Spleen (tissue), 11 donors: Measurements from ENCODE around the gene RPAIN. TPM values are rescaled to one million over a fixed set of nuclear protein-coding genes. Genes with fewer than 3 reads are reported as not detected.
"Not testable (repeated sequence)": the region's sequence is repeated elsewhere in the genome, so short reads cannot be mapped to it uniquely, and the experiment has no call there.

Experiments
- DNase-seq: peaks from one replicate; pipeline ENCODE4 v3.0.0-alpha.2; 2020
- H3K27ac ChIP-seq, 8 donors: fragments of 200-600 bp; sonication (generic) in 7 of 8; 1 replicate in 4 of 8; 2 replicates in 4 of 8; pipeline versions ENCODE4 v1.5.0 to v1.8.0; 2016 to 2021; ENCODE audit warnings: inconsistent platforms in 4 of 8, mild to moderate bottlenecking in 4 of 8, moderate library complexity in 1 of 8
- H3K27me3 ChIP-seq, 7 donors: fragments of 200-600 bp; sonication (generic) in 6 of 7; replicated peaks in 1 of 7; 1 replicate in 4 of 7; 2 replicates in 3 of 7; pipeline versions ENCODE4 v1.5.0 to v1.8.0; 2016 to 2021; ENCODE audit warnings: inconsistent platforms in 3 of 7, mild to moderate bottlenecking in 1 of 7
- H3K36me3 ChIP-seq, 6 donors: fragments of 200-600 bp; sonication (generic) in 5 of 6; 1 replicate in 4 of 6; 2 replicates in 2 of 6; pipeline versions ENCODE4 v1.5.0 to v1.8.0; 2016 to 2021; ENCODE audit warnings: inconsistent platforms in 2 of 6
- H3K4me1 ChIP-seq, 6 donors: fragments of 200-600 bp; sonication (generic) in 5 of 6; 1 replicate in 3 of 6; 2 replicates in 3 of 6; pipeline versions ENCODE4 v1.5.0 to v1.8.0; 2016 to 2021; ENCODE audit warnings: inconsistent platforms in 3 of 6
- H3K4me3 ChIP-seq, 8 donors: fragments of 200-600 bp; sonication (generic) in 7 of 8; 1 replicate in 4 of 8; 2 replicates in 4 of 8; pipeline versions ENCODE4 v1.5.0 to v1.8.0; 2016 to 2021; ENCODE audit warnings: inconsistent platforms in 4 of 8, mild to moderate bottlenecking in 4 of 8, moderate library complexity in 2 of 8
- H3K9me3 ChIP-seq, 8 donors: fragments of 200-600 bp; sonication (generic) in 7 of 8; 1 replicate in 4 of 8; 2 replicates in 4 of 8; pipeline versions ENCODE4 v1.5.0 to v1.8.0; 2016 to 2021; ENCODE audit warnings: inconsistent platforms in 4 of 8
- CTCF ChIP-seq, 11 experiments: fragments of 200-600 bp in 7 of 11; fragments of 450-650 bp in 4 of 11; sonication (generic) in 4 of 11; IDR thresholded peaks in 8 of 11; conservative IDR thresholded peaks in 3 of 11; 1 replicate in 7 of 11; 2 replicates in 4 of 11; pipeline versions ENCODE4 v1.4.0 to v1.8.0; 2016 to 2021; ENCODE audit warnings: antibody characterized with exemption in 11 of 11, inconsistent platforms in 4 of 11, mild to moderate bottlenecking in 1 of 11
- POLR2A ChIP-seq, 3 donors: fragments of 450-650 bp; IDR thresholded peaks; one replicate each; pipeline ENCODE4 v1.5.1; 2017; ENCODE audit warnings: antibody characterized with exemption in 3 of 3, mild to moderate bottlenecking in 1 of 3
- POLR2AphosphoS5 ChIP-seq, 3 donors: sonication (generic); formaldehyde crosslinking; IDR thresholded peaks; one replicate each; pipeline ENCODE4 v1.5.1; 2017; ENCODE audit warnings: antibody characterized with exemption in 3 of 3
- WGBS, 5 donors: extraction: QIAGEN DNeasy Blood & Tissue Kit in 3 of 5; methylation state at CpG; one replicate each; pipeline versions ENCODE4 v1.1.5 to v1.1.7; 2013 to 2018; 5-methylcytosine and 5-hydroxymethylcytosine counted together
- intact Hi-C: fragments of 100-400 bp; cut with DNase I; formaldehyde crosslinking; loops from one replicate; pipeline ENCODE4 v1.15.0; 2023; ENCODE audit warnings: low total_unique reads
- polyA plus RNA-seq, 3 donors: library from polyadenylated mRNA; stranded (reverse); fragments of 200-250 nt; gene quantifications; one replicate each; pipeline ENCODE4 v1.2.1, GENCODE V29; 2013
- total RNA-seq, 7 donors: library from RNA; depleted of rRNA in 3 of 7; stranded (reverse); fragments of >200 nt in 3 of 7; fragmentation: NEBNext Ultra II Directional in 4 of 7; extraction: Animal tissue kit (Norgen Biotek cat#: 25700) in 4 of 7; gene quantifications; one replicate each; pipeline versions ENCODE4 v1.1.0 to v1.2.1, GENCODE V29; 2016 to 2021
- donor health status: healthy with polysubstance abuse.
- donor health status: DM: no; HTN: no; CAD: no; lungs with moderate emphysema.
- donor health status: DM: no; HTN: no; CAD: no.
- donor health status: Bipolar disorder and iron deficiency.
- donor health status: healthy.
- donor health status: DM: no; HTN: no; CAD: no.
- donor health status: DM: yes; HTN: yes; CAD: no.

The RPAIN gene
- total and polyA plus RNA-seq, 10 donors: 30.3 to 52.3 (median 37.2) TPM

GRCh38 chr17:5429191-5429887 is 9.4 kb downstream of the RPAIN start:
- Histone ChIP-seq H3K9me3 (no peaks in the 10 kb centered on the region), H3K27me3 (no peaks in the 10 kb centered on the region), H3K27ac (peak overlapping the region in 1 of 8 donors; percentile 7), H3K4me1 (peaks cover 0 to 11% (median 0%) of the 10 kb centered on the region in 6 donors), H3K36me3 (peaks cover 2 to 100% (median 96%) of the 10 kb centered on the region in 6 donors), H3K4me3 (no peak overlapping the region)
- no peak for DNase-seq
- 73 to 89% (median 82%) methylated on average over 3 of the region's 3 CpGs for WGBS, 5 donors
- no peak for TF ChIP-seq POLR2A (IDR thresholded peaks at IDR 0.05)
- TF ChIP-seq CTCF (IDR thresholded peaks at IDR 0.05 in 8 of 11, conservative IDR thresholded peaks at IDR 0.05 in 3 of 11): no peak
- TF ChIP-seq POLR2AphosphoS5 (IDR thresholded peaks at IDR 0.05): no peak
- intact Hi-C loops: no loop called here

DNA sequence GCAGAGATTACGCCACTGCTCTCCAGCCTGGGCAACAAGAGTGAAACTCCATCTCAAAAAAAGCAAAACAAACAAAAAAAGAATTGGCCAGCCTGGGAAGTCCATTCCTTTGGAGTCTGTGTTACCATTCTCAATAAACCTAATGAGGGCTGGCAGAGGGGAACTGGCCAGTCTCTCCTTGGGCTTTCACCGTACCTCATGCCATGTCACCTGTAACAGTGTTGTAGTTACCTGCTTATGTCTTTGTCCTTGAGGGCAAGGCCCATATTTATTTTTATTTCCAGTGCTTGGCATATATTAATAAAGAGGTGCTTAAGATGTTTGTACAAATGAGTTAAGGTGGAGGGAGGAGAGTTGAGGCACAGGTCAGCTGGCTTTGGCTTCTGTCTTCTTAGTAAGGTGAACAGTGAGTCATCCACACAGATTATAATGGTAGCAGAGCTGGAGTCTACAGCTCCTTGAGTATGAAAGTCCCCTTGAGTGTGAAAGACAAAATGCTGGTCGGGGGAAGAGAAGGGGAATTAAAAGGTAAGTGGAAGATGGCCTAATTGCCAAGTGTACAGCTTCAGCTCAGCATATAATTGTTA is 10.5 kb downstream of the RPAIN start:
- no peak for TF ChIP-seq CTCF (IDR thresholded peaks at IDR 0.05 in 8 of 11, conservative IDR thresholded peaks at IDR 0.05 in 3 of 11)
- TF ChIP-seq POLR2AphosphoS5 (IDR thresholded peaks at IDR 0.05): no peak
- no peak for TF ChIP-seq POLR2A (IDR thresholded peaks at IDR 0.05)
- 86 to 97% (median 94%) methylated on average over 3 of the region's 3 CpGs for WGBS, 5 donors
- intact Hi-C loops: loop anchor here (10.0 kb wide), 1 partner anchor 176 kb away; no protein-coding TSS in a partner anchor
- peaks cover 2 to 100% (median 97%) of the 10 kb centered on the region in 6 donors for H3K36me3 ChIP-seq
- no peaks in the 10 kb centered on the region for H3K27me3 ChIP-seq
- H3K4me3 ChIP-seq: no peak overlapping the region
- no peak for DNase-seq
- H3K4me1 ChIP-seq: peaks cover 0 to 9% (median 0%) of the 10 kb centered on the region in 6 donors
- H3K9me3 ChIP-seq: no peaks in the 10 kb centered on the region
- peak overlapping the region in 1 of 8 donors; percentile 8 for H3K27ac ChIP-seq

DNA sequence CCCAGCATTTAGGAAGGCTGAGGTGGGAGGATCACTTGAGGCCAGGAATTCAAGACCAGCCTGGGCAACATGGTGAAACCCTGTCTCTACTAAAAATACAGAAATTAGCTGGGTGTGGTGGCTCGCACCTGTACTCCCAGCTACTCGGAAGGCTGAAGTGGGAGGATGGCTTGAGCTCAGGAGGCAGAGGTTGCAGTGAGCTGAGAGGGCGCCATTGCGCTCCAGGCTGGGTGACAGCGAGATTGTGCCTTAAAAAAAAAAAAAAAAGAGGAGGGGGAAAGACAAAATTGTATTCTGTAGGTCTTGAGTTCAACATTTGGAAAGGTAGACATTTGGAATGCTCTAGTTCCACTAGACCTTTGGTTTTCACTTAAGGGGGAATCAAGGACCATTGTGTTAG is 11.3 kb downstream of the RPAIN start:
- Histone ChIP-seq H3K4me1 (peaks cover 0 to 14% (median 3%) of the 10 kb centered on the region in 6 donors), H3K36me3 (peaks cover 2 to 100% (median 92%) of the 10 kb centered on the region in 6 donors)
- intact Hi-C loops: loop anchor here (10.0 kb wide), 1 partner anchor 176 kb away; no protein-coding TSS in a partner anchor
- not testable (repeated sequence) for H3K27ac ChIP-seq, H3K27me3 ChIP-seq, H3K9me3 ChIP-seq, DNase-seq, H3K4me3 ChIP-seq
- WGBS, 5 donors: 75 to 91% (median 83%) methylated on average over 5 of the region's 5 CpGs

- WGBS, 5 donors: 81 to 91% (median 86%) methylated on average over 3 of the region's 3 CpGs
- Histone ChIP-seq H3K36me3 (peaks cover 2 to 100% (median 88%) of the 10 kb centered on the region in 6 donors), H3K4me3 (no peak overlapping the region), H3K27ac (no peak overlapping the region), H3K27me3 (no peaks in the 10 kb centered on the region), H3K9me3 (no peaks in the 10 kb centered on the region), H3K4me1 (peaks cover 8 to 23% (median 12%) of the 10 kb centered on the region in 6 donors)
- intact Hi-C loops: loop anchor here (10.0 kb wide), 1 partner anchor 177 kb away; no protein-coding TSS in a partner anchor
- TF ChIP-seq POLR2AphosphoS5 (IDR thresholded peaks at IDR 0.05) (no peak), CTCF (IDR thresholded peaks at IDR 0.05 in 8 of 11, conservative IDR thresholded peaks at IDR 0.05 in 3 of 11) (no peak), POLR2A (IDR thresholded peaks at IDR 0.05) (no peak)
- DNase-seq: no peak
Measured at GRCh38 chr17:5431949-5432556, 12.1 kb downstream of the RPAIN start.
